WTC11 (cell line): ENCODE results near the gene TCL1B. TPM values are rescaled to one million over a fixed set of nuclear protein-coding genes. Genes with fewer than 3 reads are reported as not detected.

Experiments used
- ATAC-seq: fragments of 200-7000 bp; cut with Tn5 transposase; 2 replicates; pipeline ENCODE4 v1.10.0; 2021; ENCODE audit warnings: mild to moderate bottlenecking, moderate library complexity
- CTCF ChIA-PET: fragments of 300-600 bp; sonication (Branson Sonifier 250); formaldehyde crosslinking; loops from one replicate; lab custom pipeline; 2021; ENCODE audit warnings: antibody characterized with exemption; lab: Charles Lee
- POLR2A ChIA-PET: fragments of 350-600 bp; sonication (Branson Sonifier 250); formaldehyde crosslinking; loops from one replicate; lab custom pipeline; 2021; ENCODE audit warnings: antibody characterized with exemption; lab: Charles Lee
- DNase-seq: peaks from one replicate; pipeline ENCODE4 v3.0.0; 2021; ENCODE audit warnings: low spot score
- H3K27ac Mint-ChIP-seq: 2 replicates; pipeline ENCODE4 v1.8.0; 2021; ENCODE audit warnings: mixed read lengths
- H3K27me3 Mint-ChIP-seq: 2 replicates; pipeline ENCODE4 v1.8.0; 2021; ENCODE audit warnings: low read depth, mild to moderate bottlenecking, moderate library complexity, mixed read lengths
- H3K36me3 Mint-ChIP-seq: 2 replicates; pipeline ENCODE4 v1.8.0; 2021; ENCODE audit warnings: mixed read lengths
- H3K4me1 Mint-ChIP-seq: 2 replicates; pipeline ENCODE4 v1.8.0; 2022; ENCODE audit warnings: mixed read lengths
- H3K4me3 Mint-ChIP-seq: 2 replicates; pipeline ENCODE4 v1.8.0; 2021; ENCODE audit warnings: mild to moderate bottlenecking, moderate library complexity, mixed read lengths
- H3K9me3 Mint-ChIP-seq: 2 replicates; pipeline ENCODE4 v1.8.0; 2021; ENCODE audit warnings: mixed read lengths
- ATF1 ChIP-seq: sonication (generic); formaldehyde crosslinking; IDR thresholded peaks from 2 replicates; pipeline ENCODE4 v1.8.1; 2023; ENCODE audit warnings: mild to moderate bottlenecking, moderate library complexity, missing genetic modification reagents
- CREB1 ChIP-seq: sonication (generic); formaldehyde crosslinking; IDR thresholded peaks from 2 replicates; pipeline ENCODE4 v1.8.0; 2023; ENCODE audit warnings: mild to moderate bottlenecking, missing genetic modification reagents
- FOXP1 ChIP-seq: sonication (generic); formaldehyde crosslinking; IDR thresholded peaks from 2 replicates; pipeline ENCODE4 v1.8.0; 2022; ENCODE audit warnings: missing genetic modification reagents, mild to moderate bottlenecking, moderate library complexity, borderline replicate concordance
- GRHL2 ChIP-seq: fragments of 250-450 bp; sonication (Bioruptor Pico); IDR thresholded peaks from 2 replicates; pipeline ENCODE4 v1.8.0; 2022; ENCODE audit warnings: mild to moderate bottlenecking, moderate library complexity; ENCODE audit not compliant: insufficient replicate concordance, severe bottlenecking
- GTF2I ChIP-seq: fragments of 250-450 bp; sonication (Bioruptor Pico); conservative IDR thresholded peaks from 2 replicates; pipeline ENCODE4 v1.4.0; 2021; ENCODE audit warnings: mild to moderate bottlenecking
- JAZF1 ChIP-seq: fragments of 250-450 bp; sonication (Bioruptor Pico); IDR thresholded peaks from 2 replicates; pipeline ENCODE4 v1.9.0; 2021; ENCODE audit warnings: moderate library complexity, mild to moderate bottlenecking, inconsistent platforms
- JUN ChIP-seq: sonication (generic); formaldehyde crosslinking; IDR thresholded peaks from 2 replicates; pipeline ENCODE4 v1.8.0; 2023; ENCODE audit warnings: mild to moderate bottlenecking, missing genetic modification reagents
- SMAD3 ChIP-seq: sonication (generic); formaldehyde crosslinking; IDR thresholded peaks from 2 replicates; pipeline ENCODE4 v1.8.0; 2022; ENCODE audit warnings: missing genetic modification reagents, mild to moderate bottlenecking, borderline replicate concordance
- SMAD4 ChIP-seq: sonication (generic); formaldehyde crosslinking; IDR thresholded peaks from 2 replicates; pipeline ENCODE4 v1.8.0; 2022; ENCODE audit warnings: mild to moderate bottlenecking, missing genetic modification reagents
- ZNF263 ChIP-seq: sonication (generic); formaldehyde crosslinking; IDR thresholded peaks from 2 replicates; pipeline ENCODE4 v1.8.1; 2022; ENCODE audit warnings: low read depth, mild to moderate bottlenecking, moderate library complexity, missing genetic modification reagents
- ZNF423 ChIP-seq: fragments of 250-450 bp; sonication (Bioruptor Pico); IDR thresholded peaks from 2 replicates; pipeline ENCODE4 v2.1.2; 2022; ENCODE audit warnings: mild to moderate bottlenecking, moderate library complexity
- total RNA-seq: library from RNA; stranded (reverse); gene quantifications from 3 replicates; pipeline ENCODE4 v1.2.3, GENCODE V29; 2021
- TF ChIP-seq, protein P1 (sequence below): sonication (generic); formaldehyde crosslinking; IDR thresholded peaks from 2 replicates; pipeline ENCODE4 v1.8.1; 2022; ENCODE audit warnings: mild to moderate bottlenecking, moderate library complexity, missing genetic modification reagents
- TF ChIP-seq, protein P2 (sequence below): sonication (generic); formaldehyde crosslinking; IDR thresholded peaks from 2 replicates; pipeline ENCODE4 v1.8.0; 2022; ENCODE audit warnings: mild to moderate bottlenecking, missing genetic modification reagents
- TF ChIP-seq, protein P3 (sequence below): fragments of 250-450 bp; sonication (Bioruptor Pico); IDR thresholded peaks from 2 replicates; pipeline ENCODE4 v1.9.0; 2021; ENCODE audit warnings: mild to moderate bottlenecking
- TF ChIP-seq, protein P4 (sequence below): sonication (generic); formaldehyde crosslinking; conservative IDR thresholded peaks from 2 replicates; pipeline ENCODE4 v1.8.1; 2023; ENCODE audit warnings: mild to moderate bottlenecking, low read depth, missing genetic modification reagents, moderate library complexity
- TF ChIP-seq, protein P5 (sequence below): sonication (generic); formaldehyde crosslinking; IDR thresholded peaks from 2 replicates; pipeline ENCODE4 v1.8.1; 2023; ENCODE audit warnings: mild to moderate bottlenecking, missing genetic modification reagents, borderline replicate concordance
- TF ChIP-seq, protein P6 (sequence below): sonication (generic); formaldehyde crosslinking; IDR thresholded peaks from 2 replicates; pipeline ENCODE4 v1.8.1; 2023; ENCODE audit warnings: mild to moderate bottlenecking, missing genetic modification reagents, moderate library complexity
- TF ChIP-seq, protein P7 (sequence below): sonication (generic); formaldehyde crosslinking; IDR thresholded peaks from 2 replicates; pipeline ENCODE4 v1.8.0; 2022; ENCODE audit warnings: mild to moderate bottlenecking, missing genetic modification reagents

Gene TCL1B
- total RNA-seq, 1 experiment from 2014 or later = 5.7 TPM

DNA sequence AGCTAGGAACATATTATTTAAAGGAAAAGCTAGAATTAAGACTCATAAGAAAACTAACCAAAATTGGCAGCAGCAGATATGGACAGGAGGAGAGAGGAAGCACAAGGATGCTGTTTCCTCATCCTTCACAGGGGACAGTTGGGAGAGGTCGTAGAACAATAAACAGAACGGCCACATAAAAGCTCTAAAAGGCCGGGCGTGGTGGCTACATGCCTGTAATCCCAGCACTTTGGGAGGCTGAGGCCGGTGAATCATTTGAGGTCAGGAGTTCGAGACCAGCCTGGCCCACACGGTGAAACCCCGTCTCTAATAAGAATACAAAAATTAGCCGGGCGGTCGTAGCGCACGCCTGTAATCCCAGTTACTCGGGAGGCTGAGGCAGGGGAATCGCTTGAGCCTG, 10.5 kb downstream of the TCL1B start (continued):
- TF ChIP-seq, protein P1, sequence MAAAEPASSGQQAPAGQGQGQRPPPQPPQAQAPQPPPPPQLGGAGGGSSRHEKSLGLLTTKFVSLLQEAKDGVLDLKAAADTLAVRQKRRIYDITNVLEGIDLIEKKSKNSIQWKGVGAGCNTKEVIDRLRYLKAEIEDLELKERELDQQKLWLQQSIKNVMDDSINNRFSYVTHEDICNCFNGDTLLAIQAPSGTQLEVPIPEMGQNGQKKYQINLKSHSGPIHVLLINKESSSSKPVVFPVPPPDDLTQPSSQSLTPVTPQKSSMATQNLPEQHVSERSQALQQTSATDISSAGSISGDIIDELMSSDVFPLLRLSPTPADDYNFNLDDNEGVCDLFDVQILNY (CRISPR knock-in tag) = no peak

DNA sequence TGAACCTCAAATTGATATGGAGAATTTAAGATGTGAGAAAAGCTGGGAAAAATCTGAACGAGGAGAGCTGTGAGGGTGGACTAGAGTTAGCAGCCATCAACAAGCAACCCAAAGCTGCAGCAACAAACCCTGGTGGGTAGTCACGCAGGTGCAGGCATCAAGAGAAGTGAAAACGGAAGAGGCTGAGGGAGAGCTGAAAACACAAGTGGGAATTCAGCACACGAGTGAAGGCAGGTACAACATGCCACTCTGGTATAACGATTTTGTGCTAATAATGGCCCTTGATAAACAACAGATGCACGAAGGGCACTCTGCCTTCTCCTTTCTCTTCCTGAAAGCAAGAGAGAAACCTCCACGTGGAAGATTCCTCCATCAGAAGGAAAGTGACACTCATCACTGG, 11.5 kb downstream of the TCL1B start:
- Mint-ChIP-seq H3K36me3 (no peaks in the 10 kb centered on the region), H3K27ac (no peak overlapping the region), H3K4me3 (no peak overlapping the region), H3K4me1 (peaks cover 47% of the 10 kb centered on the region), H3K9me3 (no peaks in the 10 kb centered on the region), H3K27me3 (peaks cover 92% of the 10 kb centered on the region)
- ChIA-PET POLR2A (no interaction called here), CTCF (interaction anchor here (1.2 kb wide), 1 partner anchor 76 kb away, joined by 3 read pairs; no protein-coding TSS in a partner anchor)
- ATAC-seq (no peak), DNase-seq (no peak)
- no peak for TF ChIP-seq SMAD4 (CRISPR knock-in tag)
- TF ChIP-seq, protein P2, sequence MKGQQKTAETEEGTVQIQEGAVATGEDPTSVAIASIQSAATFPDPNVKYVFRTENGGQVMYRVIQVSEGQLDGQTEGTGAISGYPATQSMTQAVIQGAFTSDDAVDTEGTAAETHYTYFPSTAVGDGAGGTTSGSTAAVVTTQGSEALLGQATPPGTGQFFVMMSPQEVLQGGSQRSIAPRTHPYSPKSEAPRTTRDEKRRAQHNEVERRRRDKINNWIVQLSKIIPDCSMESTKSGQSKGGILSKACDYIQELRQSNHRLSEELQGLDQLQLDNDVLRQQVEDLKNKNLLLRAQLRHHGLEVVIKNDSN = no peak
- no peak for TF ChIP-seq ZNF263
- no peak for TF ChIP-seq GTF2I
- TF ChIP-seq, protein P3, sequence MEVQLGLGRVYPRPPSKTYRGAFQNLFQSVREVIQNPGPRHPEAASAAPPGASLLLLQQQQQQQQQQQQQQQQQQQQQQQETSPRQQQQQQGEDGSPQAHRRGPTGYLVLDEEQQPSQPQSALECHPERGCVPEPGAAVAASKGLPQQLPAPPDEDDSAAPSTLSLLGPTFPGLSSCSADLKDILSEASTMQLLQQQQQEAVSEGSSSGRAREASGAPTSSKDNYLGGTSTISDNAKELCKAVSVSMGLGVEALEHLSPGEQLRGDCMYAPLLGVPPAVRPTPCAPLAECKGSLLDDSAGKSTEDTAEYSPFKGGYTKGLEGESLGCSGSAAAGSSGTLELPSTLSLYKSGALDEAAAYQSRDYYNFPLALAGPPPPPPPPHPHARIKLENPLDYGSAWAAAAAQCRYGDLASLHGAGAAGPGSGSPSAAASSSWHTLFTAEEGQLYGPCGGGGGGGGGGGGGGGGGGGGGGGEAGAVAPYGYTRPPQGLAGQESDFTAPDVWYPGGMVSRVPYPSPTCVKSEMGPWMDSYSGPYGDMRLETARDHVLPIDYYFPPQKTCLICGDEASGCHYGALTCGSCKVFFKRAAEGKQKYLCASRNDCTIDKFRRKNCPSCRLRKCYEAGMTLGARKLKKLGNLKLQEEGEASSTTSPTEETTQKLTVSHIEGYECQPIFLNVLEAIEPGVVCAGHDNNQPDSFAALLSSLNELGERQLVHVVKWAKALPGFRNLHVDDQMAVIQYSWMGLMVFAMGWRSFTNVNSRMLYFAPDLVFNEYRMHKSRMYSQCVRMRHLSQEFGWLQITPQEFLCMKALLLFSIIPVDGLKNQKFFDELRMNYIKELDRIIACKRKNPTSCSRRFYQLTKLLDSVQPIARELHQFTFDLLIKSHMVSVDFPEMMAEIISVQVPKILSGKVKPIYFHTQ (CRISPR knock-in tag) = no peak
- TF ChIP-seq CREB1 (CRISPR knock-in tag) = no peak
- TF ChIP-seq, protein P4, sequence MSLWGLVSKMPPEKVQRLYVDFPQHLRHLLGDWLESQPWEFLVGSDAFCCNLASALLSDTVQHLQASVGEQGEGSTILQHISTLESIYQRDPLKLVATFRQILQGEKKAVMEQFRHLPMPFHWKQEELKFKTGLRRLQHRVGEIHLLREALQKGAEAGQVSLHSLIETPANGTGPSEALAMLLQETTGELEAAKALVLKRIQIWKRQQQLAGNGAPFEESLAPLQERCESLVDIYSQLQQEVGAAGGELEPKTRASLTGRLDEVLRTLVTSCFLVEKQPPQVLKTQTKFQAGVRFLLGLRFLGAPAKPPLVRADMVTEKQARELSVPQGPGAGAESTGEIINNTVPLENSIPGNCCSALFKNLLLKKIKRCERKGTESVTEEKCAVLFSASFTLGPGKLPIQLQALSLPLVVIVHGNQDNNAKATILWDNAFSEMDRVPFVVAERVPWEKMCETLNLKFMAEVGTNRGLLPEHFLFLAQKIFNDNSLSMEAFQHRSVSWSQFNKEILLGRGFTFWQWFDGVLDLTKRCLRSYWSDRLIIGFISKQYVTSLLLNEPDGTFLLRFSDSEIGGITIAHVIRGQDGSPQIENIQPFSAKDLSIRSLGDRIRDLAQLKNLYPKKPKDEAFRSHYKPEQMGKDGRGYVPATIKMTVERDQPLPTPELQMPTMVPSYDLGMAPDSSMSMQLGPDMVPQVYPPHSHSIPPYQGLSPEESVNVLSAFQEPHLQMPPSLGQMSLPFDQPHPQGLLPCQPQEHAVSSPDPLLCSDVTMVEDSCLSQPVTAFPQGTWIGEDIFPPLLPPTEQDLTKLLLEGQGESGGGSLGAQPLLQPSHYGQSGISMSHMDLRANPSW (CRISPR knock-in tag) = no peak
- TF ChIP-seq, protein P5, sequence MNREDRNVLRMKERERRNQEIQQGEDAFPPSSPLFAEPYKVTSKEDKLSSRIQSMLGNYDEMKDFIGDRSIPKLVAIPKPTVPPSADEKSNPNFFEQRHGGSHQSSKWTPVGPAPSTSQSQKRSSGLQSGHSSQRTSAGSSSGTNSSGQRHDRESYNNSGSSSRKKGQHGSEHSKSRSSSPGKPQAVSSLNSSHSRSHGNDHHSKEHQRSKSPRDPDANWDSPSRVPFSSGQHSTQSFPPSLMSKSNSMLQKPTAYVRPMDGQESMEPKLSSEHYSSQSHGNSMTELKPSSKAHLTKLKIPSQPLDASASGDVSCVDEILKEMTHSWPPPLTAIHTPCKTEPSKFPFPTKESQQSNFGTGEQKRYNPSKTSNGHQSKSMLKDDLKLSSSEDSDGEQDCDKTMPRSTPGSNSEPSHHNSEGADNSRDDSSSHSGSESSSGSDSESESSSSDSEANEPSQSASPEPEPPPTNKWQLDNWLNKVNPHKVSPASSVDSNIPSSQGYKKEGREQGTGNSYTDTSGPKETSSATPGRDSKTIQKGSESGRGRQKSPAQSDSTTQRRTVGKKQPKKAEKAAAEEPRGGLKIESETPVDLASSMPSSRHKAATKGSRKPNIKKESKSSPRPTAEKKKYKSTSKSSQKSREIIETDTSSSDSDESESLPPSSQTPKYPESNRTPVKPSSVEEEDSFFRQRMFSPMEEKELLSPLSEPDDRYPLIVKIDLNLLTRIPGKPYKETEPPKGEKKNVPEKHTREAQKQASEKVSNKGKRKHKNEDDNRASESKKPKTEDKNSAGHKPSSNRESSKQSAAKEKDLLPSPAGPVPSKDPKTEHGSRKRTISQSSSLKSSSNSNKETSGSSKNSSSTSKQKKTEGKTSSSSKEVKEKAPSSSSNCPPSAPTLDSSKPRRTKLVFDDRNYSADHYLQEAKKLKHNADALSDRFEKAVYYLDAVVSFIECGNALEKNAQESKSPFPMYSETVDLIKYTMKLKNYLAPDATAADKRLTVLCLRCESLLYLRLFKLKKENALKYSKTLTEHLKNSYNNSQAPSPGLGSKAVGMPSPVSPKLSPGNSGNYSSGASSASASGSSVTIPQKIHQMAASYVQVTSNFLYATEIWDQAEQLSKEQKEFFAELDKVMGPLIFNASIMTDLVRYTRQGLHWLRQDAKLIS (CRISPR knock-in tag) = no peak
- TF ChIP-seq, protein P6, sequence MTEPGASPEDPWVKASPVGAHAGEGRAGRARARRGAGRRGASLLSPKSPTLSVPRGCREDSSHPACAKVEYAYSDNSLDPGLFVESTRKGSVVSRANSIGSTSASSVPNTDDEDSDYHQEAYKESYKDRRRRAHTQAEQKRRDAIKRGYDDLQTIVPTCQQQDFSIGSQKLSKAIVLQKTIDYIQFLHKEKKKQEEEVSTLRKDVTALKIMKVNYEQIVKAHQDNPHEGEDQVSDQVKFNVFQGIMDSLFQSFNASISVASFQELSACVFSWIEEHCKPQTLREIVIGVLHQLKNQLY (CRISPR knock-in tag) = no peak
- TF ChIP-seq ZNF423 (CRISPR knock-in tag) = no peak
- TF ChIP-seq ATF1 (CRISPR knock-in tag) = no peak
- no peak for TF ChIP-seq JAZF1 (CRISPR knock-in tag)
- no peak for TF ChIP-seq FOXP1
- TF ChIP-seq GRHL2 (CRISPR knock-in tag) = no peak
- TF ChIP-seq, protein P1 (CRISPR knock-in tag) = no peak
- TF ChIP-seq, protein P7, sequence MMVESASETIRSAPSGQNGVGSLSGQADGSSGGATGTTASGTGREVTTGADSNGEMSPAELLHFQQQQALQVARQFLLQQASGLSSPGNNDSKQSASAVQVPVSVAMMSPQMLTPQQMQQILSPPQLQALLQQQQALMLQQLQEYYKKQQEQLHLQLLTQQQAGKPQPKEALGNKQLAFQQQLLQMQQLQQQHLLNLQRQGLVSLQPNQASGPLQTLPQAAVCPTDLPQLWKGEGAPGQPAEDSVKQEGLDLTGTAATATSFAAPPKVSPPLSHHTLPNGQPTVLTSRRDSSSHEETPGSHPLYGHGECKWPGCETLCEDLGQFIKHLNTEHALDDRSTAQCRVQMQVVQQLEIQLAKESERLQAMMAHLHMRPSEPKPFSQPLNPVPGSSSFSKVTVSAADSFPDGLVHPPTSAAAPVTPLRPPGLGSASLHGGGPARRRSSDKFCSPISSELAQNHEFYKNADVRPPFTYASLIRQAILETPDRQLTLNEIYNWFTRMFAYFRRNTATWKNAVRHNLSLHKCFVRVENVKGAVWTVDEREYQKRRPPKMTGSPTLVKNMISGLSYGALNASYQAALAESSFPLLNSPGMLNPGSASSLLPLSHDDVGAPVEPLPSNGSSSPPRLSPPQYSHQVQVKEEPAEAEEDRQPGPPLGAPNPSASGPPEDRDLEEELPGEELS = no peak
- TF ChIP-seq SMAD3 (CRISPR knock-in tag) = no peak
- TF ChIP-seq JUN (CRISPR knock-in tag) = no peak
